Prostate gland (tissue), 2 donors: ENCODE measurements around the gene UGT1A10.

Source experiments
- CTCF ChIP-seq, 4 experiments: fragments of 200-600 bp in 2 of 4; fragments of 450-650 bp in 2 of 4; sonication (generic) in 2 of 4; IDR thresholded peaks; 1 replicate in 3 of 4; 2 replicates in 1 of 4; pipeline ENCODE4 v1.5.1; 2016 to 2019; ENCODE audit warnings: antibody characterized with exemption in 4 of 4, mild to moderate bottlenecking in 2 of 4, moderate library complexity in 2 of 4
- POLR2A ChIP-seq: fragments of 450-650 bp; IDR thresholded peaks from one replicate; pipeline ENCODE4 v1.6.1; 2016; ENCODE audit warnings: antibody characterized with exemption, mild to moderate bottlenecking

- TF ChIP-seq CTCF (IDR thresholded peaks at IDR 0.05): no peak
- no peak for TF ChIP-seq POLR2A
These were observed 167.2 kb downstream of the UGT1A10 start for GRCh38 chr2:233803292-233803911.
